H1 (cell line): ENCODE measurements around the gene PRDM1. TPM values are rescaled to one million over a fixed set of nuclear protein-coding genes. Genes with fewer than 3 reads are reported as not detected.

ENCODE experiments used
- CTCF ChIA-PET: fragments of 300-600 bp; sonication (Branson Sonifier 250); formaldehyde crosslinking; loops from one replicate; lab custom pipeline; 2021; ENCODE audit not compliant: partially characterized antibody; lab: Charles Lee
- POLR2A ChIA-PET: fragments of 300-600 bp; sonication (Branson Sonifier 250); formaldehyde crosslinking; loops from one replicate; lab custom pipeline; 2021; ENCODE audit warnings: inconsistent platforms; ENCODE audit not compliant: partially characterized antibody; lab: Charles Lee
- DNase-seq, 2 experiments: peaks; one replicate each; pipeline versions ENCODE4 v3.0.0 to v3.0.0-alpha.2; 2010 to 2022; ENCODE audit warnings: low spot score in 2 of 2, low read depth in 1 of 2, mixed read lengths in 1 of 2
- FAIRE-seq: peaks from 2 replicates; lab custom pipeline; 2011; peaks lifted over from hg19 to GRCh38; lab: Jason Lieb, UNC
- H2AFZ ChIP-seq: 2 replicates; pipeline ENCODE4 v1.8.1; 2012; ENCODE audit warnings: low read length, inconsistent platforms
- H2AK5ac ChIP-seq: 2 replicates; pipeline ENCODE4 v1.6.1; 2013; ENCODE audit warnings: low read depth, low read length
- H2BK120ac ChIP-seq: replicated peaks from 2 replicates; pipeline ENCODE3; 2013; ENCODE audit warnings: low read depth, low read length, inconsistent platforms
- H2BK12ac ChIP-seq: 2 replicates; pipeline ENCODE4 v1.6.1; 2013; ENCODE audit warnings: low read depth, low read length
- H2BK15ac ChIP-seq: 2 replicates; pipeline ENCODE4 v1.6.1; 2013; ENCODE audit warnings: low read length
- H2BK20ac ChIP-seq: 2 replicates; pipeline ENCODE4 v1.6.1; 2013; ENCODE audit warnings: low read length
- H2BK5ac ChIP-seq: 2 replicates; pipeline ENCODE4 v1.6.1; 2013; ENCODE audit warnings: low read depth, low read length
- H3K14ac ChIP-seq: 2 replicates; pipeline ENCODE4 v1.6.1; 2013; ENCODE audit warnings: inconsistent platforms; ENCODE audit not compliant: insufficient read length
- H3K18ac ChIP-seq: 2 replicates; pipeline ENCODE4 v1.6.1; 2013; ENCODE audit warnings: low read length; ENCODE audit errors: extremely low read depth
- H3K23ac ChIP-seq: 2 replicates; pipeline ENCODE4 v1.6.1; 2013; ENCODE audit warnings: inconsistent platforms; ENCODE audit not compliant: insufficient read length
- H3K23me2 ChIP-seq: 2 replicates; pipeline ENCODE4 v1.6.1; 2013; ENCODE audit warnings: low read depth, low read length
- H3K27ac ChIP-seq: 2 replicates; pipeline ENCODE4 v1.6.1; 2011; ENCODE audit warnings: low read depth, low read length, inconsistent platforms
- H3K27me3 ChIP-seq, 4 experiments: replicated peaks in 1 of 4; 1 replicate in 1 of 4; 2 replicates in 3 of 4; pipeline versions ENCODE4 v1.6.1 to v1.8.1; 2011 to 2013; ENCODE audit warnings: low read length in 3 of 4, mild to moderate bottlenecking in 3 of 4, inconsistent platforms in 2 of 4, mixed read lengths in 2 of 4, moderate library complexity in 1 of 4; ENCODE audit not compliant: control insufficient read depth in 3 of 4, insufficient read depth in 3 of 4; ENCODE audit errors: extremely low read depth in 1 of 4
- H3K36me3 ChIP-seq, 4 experiments: 2 replicates each; pipeline versions ENCODE4 v1.6.1 to v1.8.1; 2011 to 2013; ENCODE audit warnings: mild to moderate bottlenecking in 4 of 4, low read length in 3 of 4, moderate library complexity in 2 of 4, control low read depth in 1 of 4, inconsistent platforms in 1 of 4; ENCODE audit not compliant: insufficient read depth in 4 of 4, control insufficient read depth in 2 of 4
- H3K4ac ChIP-seq: replicated peaks from 2 replicates; pipeline ENCODE3; 2013; ENCODE audit warnings: low read length, low read depth, mixed read lengths, inconsistent platforms; ENCODE audit not compliant: insufficient read length
- H3K4me1 ChIP-seq, 4 experiments: replicated peaks in 1 of 4; 1 replicate in 1 of 4; 2 replicates in 3 of 4; pipeline versions ENCODE4 v1.6.1 to v1.8.1; 2011 to 2013; ENCODE audit warnings: low read length in 3 of 4, inconsistent platforms in 2 of 4, mixed read lengths in 1 of 4; ENCODE audit not compliant: insufficient read depth in 4 of 4, control insufficient read depth in 3 of 4
- H3K4me2 ChIP-seq, 2 experiments: 2 replicates each; pipeline versions ENCODE4 v1.6.1 to v1.8.1; 2011 to 2013; ENCODE audit warnings: low read depth in 2 of 2, low read length in 2 of 2, control low read depth in 1 of 2, inconsistent platforms in 1 of 2, mild to moderate bottlenecking in 1 of 2; ENCODE audit not compliant: insufficient read depth in 1 of 2
- H3K4me3 ChIP-seq, 4 experiments: fragments of 200-600, 300-600 bp in 1 of 4; sonication (generic), shearing (Covaris generic), sonication (Bioruptor Twin) in 1 of 4; 2 replicates each; pipeline versions ENCODE4 v1.5.1 to v1.8.1; 2011 to 2016; ENCODE audit warnings: low read length in 4 of 4, low read depth in 3 of 4, control low read depth in 2 of 4, inconsistent platforms in 2 of 4, mild to moderate bottlenecking in 2 of 4, mixed read lengths in 1 of 4, moderate library complexity in 1 of 4; ENCODE audit not compliant: insufficient read depth in 2 of 4; ENCODE audit errors: extremely low read depth in 1 of 4
- H3K56ac ChIP-seq: replicated peaks from 2 replicates; pipeline ENCODE3; 2013; ENCODE audit warnings: low read depth, mild to moderate bottlenecking, mixed read lengths, low read length, inconsistent platforms; ENCODE audit not compliant: insufficient read length
- H3K79me1 ChIP-seq: 2 replicates; pipeline ENCODE4 v1.6.1; 2013; ENCODE audit warnings: low read depth, low read length, control low read depth
- H3K79me2 ChIP-seq, 2 experiments: 2 replicates each; pipeline versions ENCODE4 v1.6.1 to v1.8.1; 2012 to 2013; ENCODE audit warnings: low read length in 2 of 2, mild to moderate bottlenecking in 2 of 2, inconsistent platforms in 1 of 2; ENCODE audit not compliant: insufficient read depth in 2 of 2, control insufficient read depth in 1 of 2
- H3K9ac ChIP-seq, 4 experiments: replicated peaks in 1 of 4; 1 replicate in 1 of 4; 2 replicates in 3 of 4; pipeline versions ENCODE4 v1.6.1 to v1.8.1; 2011 to 2013; ENCODE audit warnings: low read depth in 3 of 4, low read length in 3 of 4, control low read depth in 2 of 4, mild to moderate bottlenecking in 2 of 4, moderate library complexity in 2 of 4, inconsistent platforms in 1 of 4; ENCODE audit errors: extremely low read depth in 1 of 4
- H3K9me3 ChIP-seq, 2 experiments: 2 replicates each; pipeline versions ENCODE4 v1.6.1 to v1.8.1; 2012 to 2013; ENCODE audit warnings: mild to moderate bottlenecking in 2 of 2, moderate library complexity in 2 of 2, control low read depth in 1 of 2, inconsistent platforms in 1 of 2, low read depth in 1 of 2, low read length in 1 of 2, mixed read lengths in 1 of 2; ENCODE audit not compliant: insufficient read depth in 2 of 2
- H4K20me1 ChIP-seq, 2 experiments: replicated peaks in 1 of 2; 2 replicates each; pipeline versions ENCODE3 to v1.8.1; 2011 to 2013; ENCODE audit warnings: inconsistent platforms in 2 of 2, low read length in 2 of 2, mild to moderate bottlenecking in 1 of 2; ENCODE audit not compliant: insufficient read depth in 2 of 2, control insufficient read depth in 1 of 2
- H4K5ac ChIP-seq: 2 replicates; pipeline ENCODE4 v1.6.1; 2013; ENCODE audit warnings: low read length, low read depth, mixed read lengths, inconsistent platforms; ENCODE audit not compliant: insufficient read length
- H4K8ac ChIP-seq: 2 replicates; pipeline ENCODE4 v1.8.0; 2013; ENCODE audit warnings: mild to moderate bottlenecking, moderate library complexity, low read length, inconsistent platforms; ENCODE audit not compliant: insufficient read depth; ENCODE audit errors: extremely low read depth
- H4K91ac ChIP-seq: replicated peaks from 2 replicates; pipeline ENCODE3; 2013; ENCODE audit warnings: low read length, mixed read lengths, inconsistent platforms; ENCODE audit not compliant: insufficient read length
- ATF2 ChIP-seq: IDR thresholded peaks from 2 replicates; pipeline ENCODE4 v1.6.1; 2012; ENCODE audit warnings: low read length, inconsistent platforms
- CBX5 ChIP-seq: fragments of 300-800, 300-1000 bp; sonication (generic); IDR thresholded peaks from 2 replicates; pipeline ENCODE4 v1.7.1; 2016; ENCODE audit warnings: antibody characterized with exemption, low read length, low read depth
- CHD1 ChIP-seq: IDR thresholded peaks from 2 replicates; pipeline ENCODE4 v1.6.1; 2012; ENCODE audit warnings: low read depth, low read length, improper control_type of control experiment
- CHD2 ChIP-seq: IDR thresholded peaks from 2 replicates; pipeline ENCODE4 v1.6.1; 2012; ENCODE audit warnings: low read length, improper control_type of control experiment
- GTF2F1 ChIP-seq: IDR thresholded peaks from 2 replicates; pipeline ENCODE4 v1.6.1; 2012; ENCODE audit warnings: low read depth, low read length, improper control_type of control experiment, borderline replicate concordance
- MAFK ChIP-seq: IDR thresholded peaks from 2 replicates; pipeline ENCODE4 v1.6.1; 2012; ENCODE audit warnings: low read depth, mild to moderate bottlenecking, improper control_type of control experiment, low read length
- PHF8 ChIP-seq: fragments of 200-600 bp; sonication (generic); conservative IDR thresholded peaks from 2 replicates; pipeline ENCODE4 v1.7.1; 2012; ENCODE audit warnings: low read depth, mild to moderate bottlenecking, inconsistent platforms, low read length, moderate library complexity
- RBBP5 ChIP-seq: IDR thresholded peaks from 2 replicates; pipeline ENCODE4 v1.7.1; 2012; ENCODE audit warnings: low read depth, mild to moderate bottlenecking, inconsistent platforms, low read length, moderate library complexity, borderline replicate concordance
- RNF2 ChIP-seq: fragments of 200-900, 300-1000 bp; sonication (generic); IDR thresholded peaks from 2 replicates; pipeline ENCODE4 v1.7.1; 2016; ENCODE audit warnings: borderline replicate concordance, low read depth, mild to moderate bottlenecking, antibody characterized with exemption, low read length; ENCODE audit not compliant: poor library complexity, severe bottlenecking; ENCODE audit errors: missing control alignments
- RXRA ChIP-seq: IDR thresholded peaks from 2 replicates; pipeline ENCODE4 v1.6.1; 2011; ENCODE audit warnings: low read depth, mild to moderate bottlenecking, low read length, moderate library complexity; ENCODE audit not compliant: insufficient read depth
- SP2 ChIP-seq: IDR thresholded peaks from 2 replicates; pipeline ENCODE4 v1.6.1; 2012; ENCODE audit warnings: mild to moderate bottlenecking, low read length, inconsistent platforms
- TAF1 ChIP-seq: IDR thresholded peaks from 2 replicates; pipeline ENCODE4 v1.6.1; 2011; ENCODE audit warnings: mild to moderate bottlenecking, low read depth, low read length
- TBP ChIP-seq: IDR thresholded peaks from 2 replicates; pipeline ENCODE4 v1.6.1; 2011; ENCODE audit warnings: low read depth, low read length, improper control_type of control experiment
- TEAD4 ChIP-seq: IDR thresholded peaks from 2 replicates; pipeline ENCODE4 v1.6.1; 2012; ENCODE audit warnings: low read depth, low read length, inconsistent platforms, mixed read lengths
- WGBS, 2 experiments: shearing (Covaris generic) in 1 of 2; methylation state at CpG; one replicate each; pipeline versions ENCODE4 v1.1.6 to v1.1.7; 2013 to 2015; ENCODE audit warnings: low lambda C conversion rate in 2 of 2, mixed read lengths in 2 of 2, inconsistent platforms in 1 of 2, low coverage in 1 of 2, missing lambda C conversion rate in 1 of 2; ENCODE audit not compliant: insufficient replicate concordance in 2 of 2, insufficient coverage in 1 of 2, insufficient read length in 1 of 2; ENCODE audit errors: extremely low coverage in 1 of 2, missing lambda C conversion rate in 1 of 2; 5-methylcytosine and 5-hydroxymethylcytosine counted together
- polyA plus RNA-seq, 7 experiments: library from polyadenylated mRNA; depleted of rRNA in 3 of 7; stranded (reverse) in 5 of 7; unstranded in 2 of 7; fragments of >200 nt in 5 of 7; fragments of 200-250 nt in 2 of 7; gene quantifications; 1 replicate in 5 of 7; 2 replicates in 1 of 7; 4 replicates in 1 of 7; pipeline versions ENCODE4 v1.2.1 to v1.2.3, GENCODE V29; 2011 to 2013; ENCODE audit warnings: missing spikeins in 2 of 7, mixed read lengths in 2 of 7
- total RNA-seq: library from RNA; stranded (reverse); fragmentation: NEBNext Ultra II Directional; extraction: Animal tissue kit (Norgen Biotek cat#: 25700); gene quantifications from 2 replicates; pipeline ENCODE4 v1.2.1, GENCODE V29; 2021

Gene PRDM1
- total and polyA plus RNA-seq, 2 of the 8 experiments (the other 6 are each of a cell fraction or from before 2014, with no cell fraction given), result 0.21 to 0.74 TPM

- DNase-seq, result no peak
- H2BK20ac ChIP-seq, result no peak overlapping the region
- H3K4me1 ChIP-seq, result no peaks in the 10 kb centered on the region
- no peak overlapping the region for H4K8ac ChIP-seq
- POLR2A ChIA-PET, result no interaction called here
- H3K36me3 ChIP-seq, result no peaks in the 10 kb centered on the region
- no peak overlapping the region for H3K14ac ChIP-seq
- H3K27ac ChIP-seq, result no peak overlapping the region
- no peak overlapping the region for H2BK12ac ChIP-seq
- no peak overlapping the region for H3K18ac ChIP-seq
- no peaks in the 10 kb centered on the region for H3K27me3 ChIP-seq
- H2AK5ac ChIP-seq, result no peak overlapping the region
- no peak overlapping the region for H3K9ac ChIP-seq
- H3K4ac ChIP-seq, result no peak overlapping the region
- no peak overlapping the region for H4K5ac ChIP-seq
- FAIRE-seq, result no peak
- 97% methylated on average over 3 of the region's 3 CpGs; no CpG with 5 or more reads in 1 of the 2 experiments for WGBS, 2 experiments
- no peak overlapping the region for H2BK120ac ChIP-seq
- CTCF ChIA-PET, result no interaction called here
- no peak overlapping the region for H3K4me2 ChIP-seq
- H3K79me2 ChIP-seq, result no peaks in the 10 kb centered on the region
- no peak overlapping the region for H3K4me3 ChIP-seq
- no peak overlapping the region for H3K56ac ChIP-seq
- no peaks in the 10 kb centered on the region for H3K79me1 ChIP-seq
- no peak overlapping the region for H2BK15ac ChIP-seq
- no peaks in the 10 kb centered on the region for H4K20me1 ChIP-seq
- H3K23ac ChIP-seq, result no peak overlapping the region
- H4K91ac ChIP-seq, result no peak overlapping the region
- H3K9me3 ChIP-seq, result no peaks in the 10 kb centered on the region
- no peak overlapping the region for H2AFZ ChIP-seq
- no peaks in the 10 kb centered on the region; the same call in 1 of the 2 replicates for H3K23me2 ChIP-seq
- H2BK5ac ChIP-seq, result no peak overlapping the region
- TF ChIP-seq RXRA (no peak), CHD1 (no peak), GTF2F1 (no peak), RNF2 (no peak), ATF2 (no peak), SP2 (no peak), TEAD4 (no peak), PHF8 (no peak), CHD2 (no peak), TAF1 (no peak), CBX5 (no peak), MAFK (no peak), RBBP5 (no peak), TBP (no peak)
Observed at GRCh38 chr6:106109029-106109428, 22.9 kb downstream of the PRDM1 start.
